Measurements from ENCODE around the gene ARID3A. TPM values are rescaled to one million over a fixed set of nuclear protein-coding genes. Genes with fewer than 3 reads are reported as not detected.
A peak's percentile ranks its signal among the peaks of the same experiment; 100 is the strongest.

Gene ARID3A
- total and polyA plus RNA-seq, 2 of the 13 experiments (the other 11 are each of a cell fraction or from before 2014, with no cell fraction given), result 71.3 to 77.9 TPM

DNA sequence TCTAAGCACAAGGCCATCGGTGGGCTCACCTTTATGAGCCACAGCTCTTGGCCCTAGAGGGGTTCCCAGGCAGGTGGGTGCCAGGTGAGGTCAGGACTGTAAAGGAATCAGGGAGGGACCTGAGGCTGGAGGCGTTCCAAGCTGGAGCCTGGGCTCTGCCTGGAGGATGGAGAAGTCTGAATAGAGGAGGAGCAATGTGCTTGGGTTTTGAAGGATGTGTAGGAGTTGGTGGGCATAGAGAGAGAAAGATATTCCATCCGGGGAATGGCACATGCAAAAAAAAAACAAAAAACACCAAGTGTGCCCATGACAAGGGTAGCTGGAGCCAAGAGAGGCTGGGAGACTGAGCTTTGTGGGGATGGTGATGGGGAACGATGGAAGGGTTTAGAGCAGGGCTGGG, 76.8 kb downstream of the ARID3A start:
- Histone ChIP-seq H3K79me2 (ENCODE audit: insufficient read depth, low read length) (no peaks in the 10 kb centered on the region), H3K36me3 (replicated peaks in 1 of 2; ENCODE audit: control insufficient read depth in 1 of 2, insufficient read depth in 2 of 2, low read length in 2 of 2) (no peaks in the 10 kb centered on the region), H4K20me1 (ENCODE audit: insufficient read depth, low read length) (no peaks in the 10 kb centered on the region), H3K27me3 (ENCODE audit: control insufficient read depth in 1 of 2, insufficient read depth in 2 of 2, low read length in 2 of 2) (peaks cover 15 to 50% of the 10 kb centered on the region in 2 experiments), H3K9me3 (ENCODE audit: low read length) (no peaks in the 10 kb centered on the region), H3K9ac (ENCODE audit: insufficient read depth, low read depth, low read length) (no peak overlapping the region), H3K4me1 (ENCODE audit: insufficient read depth, low read length) (peaks cover 22% of the 10 kb centered on the region), H3K4me2 (ENCODE audit: low read depth, low read length) (no peak overlapping the region), H3K27ac (ENCODE audit: extremely low read length, insufficient read depth, low read length) (no peak overlapping the region), H2AFZ (ENCODE audit: low read length) (no peak overlapping the region), H3K4me3 (replicated peaks in 1 of 3; ENCODE audit: insufficient read depth in 1 of 3, low read depth in 2 of 3, low read length in 3 of 3) (no peak overlapping the region)
- ATAC-seq (no peak), DNase-seq (ENCODE audit: low spot score) (no peak), FAIRE-seq (no peak)
- TF ChIP-seq SPEN (CRISPR knock-in tag; IDR thresholded peaks at IDR 0.05; ENCODE audit: low read depth), result no peak
- TF ChIP-seq ETV5 (CRISPR knock-in tag; IDR thresholded peaks at IDR 0.05; ENCODE audit: borderline replicate concordance), result no peak
- TF ChIP-seq, protein P1, sequence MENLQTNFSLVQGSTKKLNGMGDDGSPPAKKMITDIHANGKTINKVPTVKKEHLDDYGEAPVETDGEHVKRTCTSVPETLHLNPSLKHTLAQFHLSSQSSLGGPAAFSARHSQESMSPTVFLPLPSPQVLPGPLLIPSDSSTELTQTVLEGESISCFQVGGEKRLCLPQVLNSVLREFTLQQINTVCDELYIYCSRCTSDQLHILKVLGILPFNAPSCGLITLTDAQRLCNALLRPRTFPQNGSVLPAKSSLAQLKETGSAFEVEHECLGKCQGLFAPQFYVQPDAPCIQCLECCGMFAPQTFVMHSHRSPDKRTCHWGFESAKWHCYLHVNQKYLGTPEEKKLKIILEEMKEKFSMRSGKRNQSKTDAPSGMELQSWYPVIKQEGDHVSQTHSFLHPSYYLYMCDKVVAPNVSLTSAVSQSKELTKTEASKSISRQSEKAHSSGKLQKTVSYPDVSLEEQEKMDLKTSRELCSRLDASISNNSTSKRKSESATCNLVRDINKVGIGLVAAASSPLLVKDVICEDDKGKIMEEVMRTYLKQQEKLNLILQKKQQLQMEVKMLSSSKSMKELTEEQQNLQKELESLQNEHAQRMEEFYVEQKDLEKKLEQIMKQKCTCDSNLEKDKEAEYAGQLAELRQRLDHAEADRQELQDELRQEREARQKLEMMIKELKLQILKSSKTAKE (CRISPR knock-in tag; IDR thresholded peaks at IDR 0.05; ENCODE audit: borderline replicate concordance), result no peak
- no peak for TF ChIP-seq ZNF678 (CRISPR knock-in tag; IDR thresholded peaks at IDR 0.05)
- TF ChIP-seq PHB2 (IDR thresholded peaks at IDR 0.05; ENCODE audit: partially characterized antibody), result no peak
- no peak for TF ChIP-seq SMAD9 (CRISPR knock-in tag; IDR thresholded peaks at IDR 0.05)
- ChIA-PET POLR2A (no interaction called here), CTCF (ENCODE audit: low intra/inter-chr PET ratio, low total read pairs) (no interaction called here)
- intact Hi-C loops (cut with micrococcal nuclease; ENCODE audit: unreplicated experiment), result no loop called here
- 18% methylated on average over 4 of the region's 4 CpGs for WGBS (ENCODE audit: low lambda C conversion rate)
- BruUV-seq (replicated peaks), result no TSS peak
- in situ Hi-C loops (cut with HindIII; ENCODE audit: extremely low pct_ligation_motif_present, low pct_unique_long_range_greater_than_20kb), result no loop called here

DNA sequence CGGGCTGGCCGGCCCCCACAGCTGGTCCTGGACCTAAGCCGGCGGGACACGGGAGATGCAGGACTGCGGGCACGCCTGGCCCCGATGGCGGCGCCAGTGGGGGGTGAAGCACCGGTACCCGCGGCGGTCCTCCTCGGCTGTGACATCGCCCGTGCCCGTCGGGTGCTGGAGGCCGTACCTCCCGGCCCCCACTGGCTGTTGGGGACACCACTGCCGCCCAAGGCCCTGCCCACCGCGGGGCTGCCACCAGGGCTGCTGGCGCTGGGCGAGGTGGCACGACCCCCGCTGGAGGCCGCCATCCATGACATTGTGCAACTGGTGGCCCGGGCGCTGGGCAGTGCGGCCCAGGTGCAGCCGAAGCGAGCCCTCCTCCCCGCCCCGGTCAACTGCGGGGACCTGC, 77.4 kb downstream of the ARID3A start:
- Histone ChIP-seq H2AFZ (ENCODE audit: low read length) (no peak overlapping the region), H4K20me1 (ENCODE audit: insufficient read depth, low read length) (no peaks in the 10 kb centered on the region), H3K4me3 (replicated peaks in 1 of 3; ENCODE audit: insufficient read depth in 1 of 3, low read depth in 2 of 3, low read length in 3 of 3) (peak overlapping the region in 1 of 3 experiments; percentile 18; a peak in 1 of 6 replicates), H3K27me3 (ENCODE audit: control insufficient read depth in 1 of 2, insufficient read depth in 2 of 2, low read length in 2 of 2) (peaks cover 15 to 50% of the 10 kb centered on the region in 2 experiments), H3K4me1 (ENCODE audit: insufficient read depth, low read length) (peaks cover 22% of the 10 kb centered on the region), H3K4me2 (ENCODE audit: low read depth, low read length) (peak overlapping the region; percentile 23; the same call in 1 of the 2 replicates), H3K36me3 (replicated peaks in 1 of 2; ENCODE audit: control insufficient read depth in 1 of 2, insufficient read depth in 2 of 2, low read length in 2 of 2) (no peaks in the 10 kb centered on the region), H3K27ac (ENCODE audit: extremely low read length, insufficient read depth, low read length) (no peak overlapping the region), H3K9ac (ENCODE audit: insufficient read depth, low read depth, low read length) (no peak overlapping the region), H3K9me3 (ENCODE audit: low read length) (no peaks in the 10 kb centered on the region), H3K79me2 (ENCODE audit: insufficient read depth, low read length) (no peaks in the 10 kb centered on the region)
- no TSS peak for BruUV-seq (replicated peaks)
- FAIRE-seq (no peak), DNase-seq (ENCODE audit: low spot score) (no peak), ATAC-seq (no peak)
- CTCF ChIA-PET (ENCODE audit: low intra/inter-chr PET ratio, low total read pairs), result no interaction called here
- in situ Hi-C loops (cut with HindIII; ENCODE audit: extremely low pct_ligation_motif_present, low pct_unique_long_range_greater_than_20kb), result no loop called here
- POLR2A ChIA-PET, result no interaction called here
- intact Hi-C loops (cut with micrococcal nuclease; ENCODE audit: unreplicated experiment), result no loop called here
- no CpG with 5 or more reads among the region's 37 CpGs for WGBS (ENCODE audit: low lambda C conversion rate)
- TF ChIP-seq KAT7 (CRISPR knock-in tag; IDR thresholded peaks at IDR 0.05; ENCODE audit: borderline replicate concordance) (no peak), ZMYM2 (CRISPR knock-in tag; IDR thresholded peaks at IDR 0.05) (no peak), CCAR2 (optimal IDR thresholded peaks at IDR 0.05; ENCODE audit: low read depth, low read length) (no peak), ZZZ3 (CRISPR knock-in tag; IDR thresholded peaks at IDR 0.05; ENCODE audit: borderline replicate concordance) (no peak), ZNF879 (CRISPR knock-in tag; IDR thresholded peaks at IDR 0.05) (no peak), PHF5A (CRISPR knock-in tag; IDR thresholded peaks at IDR 0.05; ENCODE audit: low read depth, unreplicated experiment) (no peak), ZNF777 (CRISPR knock-in tag; IDR thresholded peaks at IDR 0.05) (no peak), ZNF883 (CRISPR knock-in tag; IDR thresholded peaks at IDR 0.05; ENCODE audit: not compliant biosample characterization) (no peak), HNRNPL (IDR thresholded peaks at IDR 0.05; ENCODE audit: low read depth, low read length) (0 out of 2 replicates have a peak, but pooled peaks have one; percentile 54), DMAP1 (CRISPR knock-in tag; IDR thresholded peaks at IDR 0.05) (no peak), ISL2 (CRISPR knock-in tag; IDR thresholded peaks at IDR 0.05) (no peak), ZFP41 (CRISPR knock-in tag; IDR thresholded peaks at IDR 0.05; ENCODE audit: borderline replicate concordance) (no peak), MIER2 (CRISPR knock-in tag; IDR thresholded peaks at IDR 0.05) (no peak)

Data from HepG2 (cell line).